GOT3 (cell line): ENCODE results near the gene TMTC2.

Source experiments
- DNase-seq: peaks from one replicate; lab custom pipeline; 2025; ENCODE audit warnings: mixed read lengths; lab: John Stamatoyannopoulos, UW

TMTC2 gene

DNA sequence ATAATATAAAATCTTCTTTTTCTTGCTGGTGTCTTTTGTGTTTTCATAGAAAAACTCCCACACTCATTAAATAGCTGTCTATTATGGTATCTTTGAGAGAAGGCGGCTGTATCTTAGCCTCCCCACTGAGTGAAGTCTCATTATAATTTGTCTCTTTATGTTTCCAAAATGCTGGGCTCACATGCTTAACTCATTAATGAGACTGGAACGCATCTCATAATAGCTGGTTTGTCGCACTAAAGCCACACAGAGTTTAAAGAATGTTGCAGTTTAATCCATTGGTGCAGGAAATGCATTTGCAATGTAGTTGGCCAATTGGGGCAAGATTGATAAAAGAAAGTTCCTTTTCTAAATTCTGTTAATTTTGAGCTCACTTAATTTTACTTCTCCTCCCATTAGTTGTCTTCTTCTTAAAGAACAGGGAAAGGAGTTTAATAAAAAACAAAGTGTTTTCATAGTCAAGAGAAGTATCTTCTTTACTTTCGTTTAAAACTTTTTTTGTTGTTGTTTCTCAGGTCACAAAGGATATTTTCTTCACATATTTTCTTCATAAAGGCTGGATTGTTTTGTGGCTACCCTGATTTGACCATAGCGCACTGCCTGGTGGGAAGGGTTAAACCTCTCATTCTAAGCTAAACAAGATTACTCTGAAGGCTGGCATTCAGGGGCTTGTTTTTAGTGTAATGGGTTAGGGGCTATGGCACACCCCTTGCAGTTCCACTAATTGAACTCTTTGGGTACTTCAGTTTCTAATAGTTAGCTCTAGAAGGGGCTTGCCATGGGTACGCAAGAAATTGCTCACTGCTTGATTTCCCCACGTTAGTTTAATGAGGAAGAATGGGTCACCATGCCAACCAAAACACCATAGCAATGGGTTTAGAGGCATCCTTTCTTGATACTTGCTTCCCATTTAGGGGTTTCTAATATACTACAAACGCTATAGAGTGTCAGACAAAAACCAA, 197.0 kb downstream of the TMTC2 start:
- DNase-seq: no peak

DNA sequence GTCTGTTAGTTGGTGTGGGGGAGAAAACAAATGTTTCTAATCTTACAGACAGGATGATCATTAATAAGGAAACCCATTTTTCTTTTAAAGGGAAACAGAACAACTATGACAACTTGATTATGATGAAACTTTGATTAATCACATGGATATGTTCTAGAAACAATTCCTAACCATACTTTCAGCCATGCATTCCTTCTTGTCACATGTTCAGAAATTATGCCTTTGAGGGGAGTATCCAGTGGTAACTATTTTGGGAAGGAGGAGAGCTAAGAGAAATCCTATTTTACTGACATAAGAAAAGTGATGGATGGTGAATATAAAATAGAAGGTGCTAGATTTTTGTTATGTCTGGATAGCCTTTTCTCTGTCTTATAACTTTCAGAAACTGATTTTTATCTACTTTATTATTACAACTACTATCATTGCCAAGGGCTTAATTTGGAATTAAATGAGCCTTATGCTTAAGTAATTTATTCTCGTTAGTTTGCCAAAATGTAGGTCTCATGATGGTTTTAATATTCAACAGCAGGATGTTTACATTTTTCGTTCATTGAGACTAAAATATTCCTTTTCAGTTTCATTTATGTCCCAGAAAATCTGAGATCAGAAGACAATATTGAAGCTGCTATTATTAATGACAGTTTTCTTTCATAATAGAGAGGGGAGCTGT, 200.1 kb downstream of the TMTC2 start:
- no peak for DNase-seq

DNA sequence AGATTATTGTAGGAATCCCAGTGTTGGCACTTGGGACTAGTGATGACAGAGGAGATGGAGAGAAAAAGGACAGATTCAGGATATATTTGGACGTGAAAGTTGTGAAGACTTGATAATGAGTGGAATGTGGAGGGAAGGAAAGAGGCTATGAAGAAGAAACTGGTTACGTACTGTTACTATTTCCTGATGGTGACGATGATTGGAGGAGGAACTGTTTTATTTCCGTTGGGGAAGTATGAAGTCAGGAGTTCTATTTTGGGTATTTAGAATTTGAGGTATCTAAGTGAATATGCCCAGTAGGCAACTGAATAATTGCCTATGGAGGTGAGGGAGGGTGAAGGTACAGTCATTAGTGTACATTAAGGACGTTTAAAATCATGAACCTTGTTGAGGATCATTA, 207.2 kb downstream of the TMTC2 start:
- no peak for DNase-seq

DNA sequence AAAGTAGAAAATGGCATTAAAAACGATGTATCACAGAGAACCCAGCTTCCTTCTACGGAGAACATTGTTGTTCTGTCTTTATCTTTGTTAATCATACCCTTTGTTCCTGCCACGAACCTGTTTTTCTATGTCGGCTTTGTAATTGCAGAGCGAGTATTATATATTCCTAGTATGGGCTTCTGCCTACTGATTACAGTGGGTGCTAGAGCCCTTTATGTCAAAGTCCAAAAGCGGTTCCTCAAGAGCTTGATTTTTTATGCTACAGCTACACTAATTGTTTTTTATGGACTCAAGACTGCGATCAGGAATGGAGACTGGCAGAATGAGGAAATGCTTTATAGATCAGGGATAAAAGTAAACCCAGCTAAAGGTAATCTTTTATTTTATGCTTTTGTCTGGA, 209.6 kb downstream of the TMTC2 start:
- no peak for DNase-seq

DNA sequence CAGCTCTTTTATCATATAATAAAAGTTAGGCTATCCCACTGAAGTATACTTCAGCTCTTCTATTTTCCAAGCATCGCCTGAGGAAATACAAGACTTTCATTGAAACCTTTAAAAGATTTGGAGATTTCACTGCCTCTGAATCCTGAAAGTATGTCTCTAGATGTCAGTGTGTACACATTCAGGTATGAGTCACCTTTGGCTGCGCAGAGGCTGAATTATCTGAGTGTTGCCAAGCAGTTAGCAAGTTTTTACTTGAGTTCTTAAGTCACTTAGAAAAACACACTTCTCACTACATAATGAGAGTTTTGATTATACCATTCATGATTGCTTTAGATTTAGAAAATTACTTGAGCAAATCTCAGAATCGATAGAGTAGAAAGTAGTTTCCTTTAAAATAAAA, 210.3 kb downstream of the TMTC2 start:
- no peak for DNase-seq

DNA sequence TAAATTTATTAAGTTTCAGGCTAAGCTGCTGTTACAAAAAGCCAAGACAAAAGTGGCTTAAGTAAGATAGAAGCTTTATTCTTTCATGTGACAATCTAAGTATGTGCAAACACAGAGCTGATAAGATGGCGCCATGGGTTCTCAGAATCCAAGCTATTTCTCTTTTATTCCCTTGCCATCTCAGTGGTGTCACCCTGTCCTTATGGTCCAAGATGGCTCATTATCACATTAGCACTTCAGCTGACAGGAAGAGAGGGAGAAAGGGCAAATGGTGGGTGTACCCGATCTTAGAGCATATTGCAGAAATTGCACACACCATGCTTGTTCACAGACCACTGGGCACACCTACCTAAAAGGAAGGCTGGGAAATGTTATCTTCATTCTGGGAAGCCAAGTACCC, 211.7 kb downstream of the TMTC2 start:
- no peak for DNase-seq

DNA sequence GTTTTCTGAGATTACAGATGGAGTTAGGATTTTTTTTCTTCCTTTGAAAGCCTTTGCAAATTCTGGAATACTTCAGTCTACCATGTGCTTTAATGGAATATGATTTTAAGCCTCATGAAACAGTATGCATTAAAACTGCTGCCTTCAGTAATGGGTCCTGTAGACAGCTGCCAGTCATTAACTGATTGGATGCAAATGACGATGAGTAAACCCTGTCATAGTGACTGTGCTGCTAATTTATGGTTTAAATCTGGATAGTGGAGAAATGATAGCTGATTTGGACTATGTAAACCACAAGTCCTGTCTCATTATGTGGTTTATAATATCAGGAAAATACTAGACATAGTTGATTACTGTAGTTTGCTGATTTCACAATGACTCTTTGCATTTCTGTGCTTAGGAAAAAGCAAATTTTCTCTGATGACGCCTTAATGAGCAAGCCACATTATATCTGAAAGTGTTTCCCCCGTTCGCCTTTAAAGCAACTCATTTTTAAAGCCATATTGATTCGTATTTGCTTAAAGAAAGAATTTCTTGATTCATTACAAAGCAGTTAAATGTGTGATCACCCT, 217.6 kb downstream of the TMTC2 start:
- no peak for DNase-seq

DNA sequence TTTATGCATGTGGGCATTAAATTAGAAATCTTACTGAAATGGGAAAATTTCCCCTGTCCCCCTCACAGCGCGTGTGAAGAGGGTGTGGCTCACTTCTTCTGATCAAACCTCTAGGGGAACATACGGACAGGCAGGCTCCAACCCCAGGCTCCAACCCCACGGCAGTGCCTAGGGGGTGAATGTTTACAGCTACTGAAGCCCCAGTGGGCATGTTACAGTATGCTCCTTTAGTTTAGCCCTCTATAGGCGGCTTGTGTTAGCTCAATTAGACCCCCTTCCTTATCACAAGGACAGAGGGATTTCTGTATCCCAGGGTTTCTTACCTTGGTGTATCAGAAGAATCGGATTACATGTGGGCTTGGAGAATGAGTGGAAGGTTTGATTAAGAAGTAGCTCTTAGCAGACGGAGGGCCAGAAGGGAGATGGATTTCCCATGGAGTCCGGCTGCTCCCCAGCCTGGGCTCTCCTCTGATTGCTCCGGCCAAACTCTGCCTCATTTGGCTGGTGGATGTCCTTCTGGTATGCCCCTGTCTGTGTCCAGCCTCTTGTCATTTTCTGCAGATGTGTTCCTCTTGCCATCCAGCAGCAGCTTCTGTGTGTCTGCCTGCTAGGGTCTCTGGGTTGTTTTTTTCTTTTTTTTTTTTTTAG, 223.7 kb downstream of the TMTC2 start:
- no peak for DNase-seq

DNA sequence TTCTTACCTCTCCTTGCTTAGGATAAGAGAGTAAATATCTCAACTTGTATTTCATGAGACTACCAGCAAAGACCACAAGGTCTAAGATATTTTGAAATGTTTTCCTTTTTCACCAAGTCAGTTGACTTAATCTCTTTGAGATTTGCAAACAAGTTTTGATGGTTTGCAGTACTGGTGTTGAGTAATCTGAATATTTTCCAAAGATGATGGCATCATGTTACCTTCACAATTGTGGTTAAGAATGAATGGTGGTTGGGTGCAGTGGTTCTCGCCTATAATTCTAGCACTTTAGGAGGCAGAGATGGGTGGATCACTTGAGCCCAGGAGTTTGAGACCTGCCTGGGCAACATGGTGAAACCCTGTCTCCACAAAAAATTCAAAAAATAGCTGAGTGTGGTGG, 225.7 kb downstream of the TMTC2 start:
- DNase-seq: no peak

DNA sequence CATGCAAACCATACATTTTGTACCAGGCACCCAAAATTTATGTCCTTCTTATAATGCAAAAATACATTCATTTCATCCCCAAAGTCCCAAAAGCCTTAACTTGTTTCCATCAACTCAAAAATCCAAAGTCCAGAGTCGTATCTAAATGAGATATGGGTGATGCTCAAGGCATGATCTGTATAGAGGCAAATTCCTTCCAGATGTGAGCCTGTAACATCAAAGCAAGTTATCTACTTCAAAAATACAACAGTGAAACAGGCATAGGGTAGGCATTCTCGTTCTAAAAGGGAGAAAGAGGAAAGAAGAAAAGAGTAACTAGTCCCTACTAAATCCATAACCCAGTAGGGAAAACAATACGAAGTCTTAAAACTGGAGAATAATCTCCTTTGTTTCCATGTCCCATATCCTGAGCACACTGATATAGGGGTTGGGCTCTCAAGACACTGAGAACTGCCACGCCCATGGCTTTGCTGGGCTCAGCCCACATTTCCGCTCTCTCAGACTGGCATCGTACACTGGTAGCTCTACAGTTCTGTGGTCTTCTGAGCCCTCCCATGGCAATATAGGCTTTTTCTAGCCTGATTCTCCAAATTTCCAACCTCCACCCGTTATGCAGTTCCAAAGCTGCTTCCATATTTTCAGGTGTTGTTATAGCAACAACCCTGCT, 232.8 kb downstream of the TMTC2 start:
- DNase-seq: no peak

DNA sequence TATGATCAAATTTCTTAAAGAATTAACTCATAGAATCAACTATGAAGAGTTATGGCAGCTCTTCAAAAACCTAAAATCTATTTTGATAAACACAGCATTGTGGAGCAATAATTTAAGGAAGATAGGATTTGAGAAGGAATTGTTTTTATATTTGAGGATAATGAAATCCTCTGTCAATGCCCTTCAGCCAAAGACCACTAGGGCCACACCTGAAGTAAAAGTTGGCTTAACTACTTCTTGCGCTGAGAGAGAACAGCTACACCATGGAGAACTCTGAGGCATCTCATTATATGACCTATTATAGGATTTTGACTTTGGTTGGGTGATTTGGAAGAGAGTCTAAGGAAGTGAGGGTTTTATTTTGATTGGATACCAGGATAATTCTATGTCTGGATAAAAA, 237.2 kb downstream of the TMTC2 start:
- no peak for DNase-seq

DNA sequence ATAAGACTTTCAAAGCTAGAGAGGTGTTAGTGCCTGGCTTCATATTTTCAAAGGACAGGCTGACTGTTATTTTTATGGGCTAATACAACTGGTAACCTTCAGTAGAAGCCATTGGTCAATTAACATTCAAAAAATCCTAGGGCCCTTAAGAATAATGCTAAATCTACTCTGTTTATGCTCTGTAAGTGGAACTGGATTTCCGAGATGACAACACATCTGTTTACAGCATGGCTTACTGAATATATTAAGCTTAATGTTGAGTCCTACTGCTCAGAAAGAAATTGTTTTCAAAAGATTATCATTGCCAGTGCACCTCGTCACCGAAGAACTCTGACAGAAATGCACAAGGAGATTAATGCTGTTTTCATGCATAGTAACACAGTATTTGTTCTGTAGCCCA, 239.9 kb downstream of the TMTC2 start:
- no peak for DNase-seq

DNA sequence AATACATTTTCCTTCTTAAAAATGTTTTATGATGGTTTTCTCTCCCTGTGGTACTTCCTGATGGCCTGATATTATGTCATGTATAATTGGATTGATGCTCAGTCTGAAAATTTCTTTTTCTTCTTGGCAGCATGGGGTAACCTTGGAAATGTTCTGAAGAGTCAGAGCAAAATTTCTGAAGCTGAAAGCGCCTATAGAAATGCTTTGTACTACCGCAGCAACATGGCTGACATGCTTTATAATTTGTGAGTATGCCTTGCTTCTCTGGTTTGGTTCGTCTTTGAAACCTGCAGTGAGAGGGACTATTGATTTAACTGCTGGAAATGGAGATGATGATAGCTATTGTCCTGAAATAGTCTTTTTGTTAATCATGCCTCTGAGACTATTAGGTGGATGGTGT, 243.6 kb downstream of the TMTC2 start:
- DNase-seq: no peak

DNA sequence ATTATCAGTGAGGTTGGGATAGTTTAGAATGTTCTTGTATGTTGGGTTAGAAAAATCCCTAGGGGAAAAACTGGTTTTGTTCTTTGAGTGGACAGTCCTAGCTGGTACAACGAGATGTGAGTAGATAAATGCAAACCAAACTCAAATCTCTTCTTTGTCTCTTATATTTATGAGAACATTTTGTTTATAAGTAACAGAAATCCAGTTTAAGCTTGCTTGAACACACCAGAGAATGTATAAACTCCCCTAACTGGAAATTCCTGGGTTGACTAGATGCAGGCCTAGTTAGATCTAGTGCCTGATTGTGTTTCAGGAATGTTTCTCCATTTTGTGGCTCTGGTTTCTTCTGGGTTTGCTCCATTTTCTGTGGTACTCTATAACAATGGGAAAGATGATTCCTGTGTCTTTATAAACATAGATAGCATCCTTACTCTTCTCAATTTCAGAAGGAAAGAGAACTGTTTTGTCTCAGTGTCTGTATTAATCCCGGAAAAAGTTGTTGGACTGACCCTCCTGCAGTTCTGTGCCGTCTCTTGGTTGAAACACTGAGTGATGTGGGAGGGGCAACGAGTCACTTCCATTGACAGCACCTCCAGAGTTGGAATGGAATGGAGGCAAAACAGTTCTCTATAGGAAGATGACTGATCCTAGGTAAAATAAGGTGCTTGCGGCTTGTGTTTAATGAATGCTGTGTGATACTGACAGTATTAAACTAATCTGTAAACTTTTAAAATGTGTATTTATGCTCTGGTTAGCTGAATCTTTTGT, 244.8 kb downstream of the TMTC2 start:
- no peak for DNase-seq

DNA sequence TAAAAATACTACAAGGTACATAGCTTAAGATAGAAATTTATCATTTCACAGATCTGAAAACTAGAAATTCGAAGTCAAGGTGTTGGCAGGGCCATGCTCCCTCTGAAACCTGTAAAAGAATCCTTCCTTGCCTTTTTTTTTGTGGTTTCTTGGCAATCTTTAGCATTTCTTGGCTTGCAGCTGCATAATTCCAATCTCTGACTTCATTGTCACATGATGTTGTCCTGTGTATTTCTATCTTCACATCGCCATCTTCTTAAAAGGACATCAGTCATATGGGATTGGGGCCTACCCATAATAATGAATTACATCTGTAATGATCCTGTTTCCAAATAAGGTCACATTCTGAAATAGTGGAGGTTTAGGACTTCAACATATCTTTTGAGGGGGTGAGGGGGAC, 250.4 kb downstream of the TMTC2 start:
- DNase-seq: no peak

DNA sequence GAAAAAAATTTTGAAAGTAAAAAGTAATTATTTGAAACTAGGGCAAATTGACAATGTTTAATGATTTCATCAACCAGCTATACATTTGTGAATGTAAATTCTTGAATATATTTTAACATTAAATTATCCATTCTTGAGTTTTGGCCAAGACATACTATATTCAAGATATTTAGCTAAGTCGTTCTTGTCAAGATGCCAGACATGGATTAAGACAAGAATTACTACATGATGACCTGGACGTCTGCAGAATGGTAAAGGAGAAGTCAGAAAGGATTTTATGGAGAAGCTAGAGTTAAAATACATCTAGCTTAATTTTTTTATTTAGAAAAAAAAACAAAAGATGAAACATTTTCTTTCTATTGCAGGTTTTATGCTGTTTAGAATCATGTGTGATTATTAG, 255.8 kb downstream of the TMTC2 start:
- DNase-seq: no peak

DNA sequence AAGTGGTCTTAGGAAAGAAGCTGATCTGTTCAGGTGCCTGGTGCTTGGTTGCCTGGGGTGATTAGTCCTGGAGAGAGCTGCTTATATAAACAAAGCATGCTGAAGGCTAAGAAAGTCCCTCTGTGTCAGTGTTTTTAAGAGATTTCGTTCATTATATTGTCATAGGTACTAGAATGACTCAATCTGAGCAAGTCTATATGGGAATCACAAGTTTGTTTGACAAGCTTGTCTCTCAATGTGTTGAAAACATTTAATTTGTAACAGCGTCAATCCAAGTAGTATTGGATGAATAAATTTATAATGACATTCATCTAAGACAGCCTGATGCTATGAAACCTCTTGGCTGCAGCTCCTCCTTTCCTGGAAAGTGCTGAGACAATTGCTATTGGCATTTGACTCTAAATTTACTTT, 256.3 kb downstream of the TMTC2 start:
- DNase-seq: no peak

DNA sequence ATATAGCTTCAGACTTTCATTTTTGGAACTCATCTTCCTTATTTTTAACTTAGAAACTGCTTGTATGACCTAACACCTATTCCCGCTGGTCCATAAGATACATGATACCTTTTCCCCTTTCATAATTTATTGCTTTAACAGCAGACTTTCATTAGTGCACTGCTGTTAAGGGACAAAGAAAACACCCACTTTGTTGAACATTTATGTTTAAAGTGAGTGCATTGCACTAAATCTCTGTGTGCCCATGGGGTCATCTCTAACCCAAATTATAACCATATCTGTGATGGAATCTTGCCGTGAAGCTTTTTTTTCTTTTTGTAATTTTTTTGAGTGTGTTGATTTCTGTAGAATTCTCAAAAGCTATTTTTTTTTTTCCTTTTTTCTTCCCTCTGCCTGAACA, 261.8 kb downstream of the TMTC2 start:
- DNase-seq: no peak

DNA sequence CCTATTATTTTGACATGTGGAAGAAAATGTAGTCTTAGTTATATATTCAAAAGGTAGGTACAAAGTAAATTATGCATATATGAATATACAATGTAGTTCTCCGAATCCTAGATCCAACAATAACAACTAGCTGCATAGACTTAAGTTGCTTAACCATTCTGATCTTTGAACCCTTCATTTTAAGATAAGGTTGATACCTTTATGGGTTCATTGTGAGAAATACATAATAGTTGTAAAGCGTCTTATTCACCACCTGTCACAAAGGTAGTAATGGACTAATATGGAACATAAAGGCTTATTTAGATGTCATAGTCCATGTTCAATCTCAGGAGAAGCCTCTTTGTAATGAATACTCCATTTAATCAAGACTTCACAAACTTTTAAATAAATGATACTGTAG, 263.6 kb downstream of the TMTC2 start:
- no peak for DNase-seq

DNA sequence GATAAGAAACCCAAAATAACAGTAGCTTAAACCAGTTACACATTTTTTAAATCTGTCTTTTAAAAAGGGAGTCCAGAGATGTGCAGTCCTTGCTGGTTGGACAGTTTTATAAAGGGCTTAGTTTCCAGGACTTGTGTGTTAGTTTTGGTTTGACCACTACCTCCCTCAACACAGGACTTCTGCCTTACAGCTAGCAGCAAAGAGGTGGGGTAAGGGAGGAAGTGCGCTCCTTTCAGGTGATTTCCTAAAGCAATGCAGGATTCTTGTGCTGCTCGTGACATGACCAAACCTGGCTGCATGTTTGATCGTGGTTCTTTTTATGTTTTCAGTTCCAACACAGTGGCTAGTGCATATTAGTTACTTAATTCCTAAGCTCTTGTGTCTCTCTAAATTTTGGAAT, 266.2 kb downstream of the TMTC2 start:
- DNase-seq: no peak

DNA sequence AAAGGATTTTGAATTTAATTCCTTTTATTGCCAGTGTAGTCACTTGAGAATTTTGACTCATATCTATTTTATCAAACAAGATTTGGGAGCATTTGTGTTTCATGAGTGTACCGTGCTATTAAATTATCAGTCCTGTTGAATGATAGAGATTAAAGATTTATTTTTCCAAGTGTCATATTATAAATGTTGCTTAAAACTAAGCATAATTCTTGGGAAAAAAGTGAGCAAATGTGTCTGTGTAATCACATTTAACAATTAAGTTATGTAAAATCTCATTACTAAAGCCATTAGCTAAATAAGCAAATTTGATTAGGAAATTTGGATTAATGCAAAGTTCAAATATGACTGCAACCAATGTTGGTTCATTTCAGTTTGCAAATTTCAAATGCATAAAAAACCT, 266.7 kb downstream of the TMTC2 start:
- no peak for DNase-seq
